ENCODE measurements around the gene FBXL19.

DNA sequence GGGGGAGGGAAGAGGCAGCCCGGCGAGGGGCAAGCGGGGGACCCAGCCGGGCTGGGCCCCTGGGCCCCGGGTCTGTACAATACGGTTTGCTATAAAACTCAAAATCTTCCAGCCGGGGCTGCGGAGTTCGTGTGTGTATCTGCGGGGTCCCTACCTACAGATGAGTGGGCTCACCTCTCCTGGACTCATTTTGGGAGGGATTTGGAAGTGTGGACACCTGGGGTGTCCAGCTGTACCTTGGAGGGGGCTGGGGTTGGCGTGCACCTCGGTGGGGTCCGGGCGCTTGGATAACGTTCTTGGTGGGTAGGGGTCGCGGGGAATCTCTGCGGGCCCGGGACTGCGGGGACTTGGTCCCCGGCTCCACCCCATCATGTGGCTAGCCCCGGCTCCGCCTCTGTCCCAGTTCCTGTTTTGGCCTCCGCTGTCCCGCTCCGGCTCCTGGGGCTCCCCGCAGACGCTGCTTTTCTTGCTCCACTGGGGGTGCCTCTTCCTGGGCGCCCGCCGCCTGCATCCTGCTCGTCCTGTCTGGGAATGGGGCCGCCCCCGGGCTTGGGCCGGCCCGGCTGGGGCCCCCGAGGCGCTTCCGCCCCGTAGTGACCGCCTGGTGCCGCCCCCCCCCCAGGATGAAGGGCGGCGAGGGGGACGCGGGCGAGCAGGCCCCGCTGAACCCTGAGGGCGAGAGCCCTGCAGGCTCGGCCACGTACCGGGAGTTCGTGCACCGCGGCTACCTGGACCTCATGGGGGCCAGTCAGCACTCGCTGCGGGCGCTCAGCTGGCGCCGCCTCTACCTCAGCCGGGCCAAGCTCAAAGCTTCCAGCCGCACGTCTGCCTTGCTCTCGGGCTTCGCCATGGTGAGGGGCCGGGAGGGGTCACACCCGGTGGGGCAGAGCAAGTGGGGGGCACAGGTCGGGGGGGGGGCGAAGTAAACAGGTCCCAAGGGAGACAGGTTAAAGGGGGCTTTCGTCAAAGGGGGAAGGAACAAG lies 25.6 kb downstream of the FBXL19 start, which contains the start of gene ORAI3:
- TF ChIP-seq, protein P1, sequence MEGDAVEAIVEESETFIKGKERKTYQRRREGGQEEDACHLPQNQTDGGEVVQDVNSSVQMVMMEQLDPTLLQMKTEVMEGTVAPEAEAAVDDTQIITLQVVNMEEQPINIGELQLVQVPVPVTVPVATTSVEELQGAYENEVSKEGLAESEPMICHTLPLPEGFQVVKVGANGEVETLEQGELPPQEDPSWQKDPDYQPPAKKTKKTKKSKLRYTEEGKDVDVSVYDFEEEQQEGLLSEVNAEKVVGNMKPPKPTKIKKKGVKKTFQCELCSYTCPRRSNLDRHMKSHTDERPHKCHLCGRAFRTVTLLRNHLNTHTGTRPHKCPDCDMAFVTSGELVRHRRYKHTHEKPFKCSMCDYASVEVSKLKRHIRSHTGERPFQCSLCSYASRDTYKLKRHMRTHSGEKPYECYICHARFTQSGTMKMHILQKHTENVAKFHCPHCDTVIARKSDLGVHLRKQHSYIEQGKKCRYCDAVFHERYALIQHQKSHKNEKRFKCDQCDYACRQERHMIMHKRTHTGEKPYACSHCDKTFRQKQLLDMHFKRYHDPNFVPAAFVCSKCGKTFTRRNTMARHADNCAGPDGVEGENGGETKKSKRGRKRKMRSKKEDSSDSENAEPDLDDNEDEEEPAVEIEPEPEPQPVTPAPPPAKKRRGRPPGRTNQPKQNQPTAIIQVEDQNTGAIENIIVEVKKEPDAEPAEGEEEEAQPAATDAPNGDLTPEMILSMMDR (IDR thresholded peaks at IDR 0.05; ENCODE audit: insufficient read depth, low read length), result no peak
- TF ChIP-seq POLR2AphosphoS5 (IDR thresholded peaks at IDR 0.05; ENCODE audit: low read depth), result peak; percentile 72; the same call in 1 of the 2 replicates
- TF ChIP-seq GABPA (IDR thresholded peaks at IDR 0.05; ENCODE audit: low read depth), result peak; percentile 54
- TF ChIP-seq, protein P2, sequence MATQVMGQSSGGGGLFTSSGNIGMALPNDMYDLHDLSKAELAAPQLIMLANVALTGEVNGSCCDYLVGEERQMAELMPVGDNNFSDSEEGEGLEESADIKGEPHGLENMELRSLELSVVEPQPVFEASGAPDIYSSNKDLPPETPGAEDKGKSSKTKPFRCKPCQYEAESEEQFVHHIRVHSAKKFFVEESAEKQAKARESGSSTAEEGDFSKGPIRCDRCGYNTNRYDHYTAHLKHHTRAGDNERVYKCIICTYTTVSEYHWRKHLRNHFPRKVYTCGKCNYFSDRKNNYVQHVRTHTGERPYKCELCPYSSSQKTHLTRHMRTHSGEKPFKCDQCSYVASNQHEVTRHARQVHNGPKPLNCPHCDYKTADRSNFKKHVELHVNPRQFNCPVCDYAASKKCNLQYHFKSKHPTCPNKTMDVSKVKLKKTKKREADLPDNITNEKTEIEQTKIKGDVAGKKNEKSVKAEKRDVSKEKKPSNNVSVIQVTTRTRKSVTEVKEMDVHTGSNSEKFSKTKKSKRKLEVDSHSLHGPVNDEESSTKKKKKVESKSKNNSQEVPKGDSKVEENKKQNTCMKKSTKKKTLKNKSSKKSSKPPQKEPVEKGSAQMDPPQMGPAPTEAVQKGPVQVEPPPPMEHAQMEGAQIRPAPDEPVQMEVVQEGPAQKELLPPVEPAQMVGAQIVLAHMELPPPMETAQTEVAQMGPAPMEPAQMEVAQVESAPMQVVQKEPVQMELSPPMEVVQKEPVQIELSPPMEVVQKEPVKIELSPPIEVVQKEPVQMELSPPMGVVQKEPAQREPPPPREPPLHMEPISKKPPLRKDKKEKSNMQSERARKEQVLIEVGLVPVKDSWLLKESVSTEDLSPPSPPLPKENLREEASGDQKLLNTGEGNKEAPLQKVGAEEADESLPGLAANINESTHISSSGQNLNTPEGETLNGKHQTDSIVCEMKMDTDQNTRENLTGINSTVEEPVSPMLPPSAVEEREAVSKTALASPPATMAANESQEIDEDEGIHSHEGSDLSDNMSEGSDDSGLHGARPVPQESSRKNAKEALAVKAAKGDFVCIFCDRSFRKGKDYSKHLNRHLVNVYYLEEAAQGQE (IDR thresholded peaks at IDR 0.05; ENCODE audit: insufficient replicate concordance, low read depth), result peak; percentile 59
